IMR-90 (cell line): Measurements from ENCODE around the gene UACA. TPM values are rescaled to one million over a fixed set of nuclear protein-coding genes. Genes with fewer than 3 reads are reported as not detected.

Experiments used
- ATAC-seq: fragments of 200-7000 bp; cut with Tn5 transposase; 2 replicates; pipeline ENCODE4 v1.9.1; 2020; ENCODE audit warnings: low read depth, mild to moderate bottlenecking, moderate library complexity
- BruUV-seq: library from RNA; stranded (reverse); fragments of 400-500 nt; replicated peaks from 2 replicates; lab custom pipeline; 2021; lab: Mats Ljungman, UMichigan
- CTCF ChIA-PET: fragments of 300-600 bp; formaldehyde crosslinking; extraction: SDS; loops from one replicate; lab custom pipeline; 2021; ENCODE audit warnings: antibody characterized with exemption; lab: Yijun Ruan, JAX
- POLR2A ChIA-PET: fragments of 300-600 bp; sonication (Branson Sonifier 250); formaldehyde crosslinking; loops from one replicate; lab custom pipeline; 2022; ENCODE audit warnings: antibody characterized with exemption; ENCODE audit not compliant: unreplicated experiment; lab: Charles Lee
- DNase-seq: peaks from one replicate; pipeline ENCODE4 v3.0.0; 2013
- H2AFZ ChIP-seq: replicated peaks from 2 replicates; pipeline ENCODE3; 2013; ENCODE audit warnings: low read length, mild to moderate bottlenecking; ENCODE audit not compliant: poor library complexity
- H2AK5ac ChIP-seq: 2 replicates; pipeline ENCODE4 v1.6.1; 2013; ENCODE audit warnings: low read depth, low read length, inconsistent platforms
- H2AK9ac ChIP-seq: replicated peaks from 2 replicates; pipeline ENCODE3; 2013; ENCODE audit warnings: mild to moderate bottlenecking, low read depth, low read length, moderate library complexity; ENCODE audit not compliant: poor library complexity
- H2BK120ac ChIP-seq: 2 replicates; pipeline ENCODE4 v1.6.1; 2013; ENCODE audit warnings: low read depth, low read length, inconsistent platforms
- H2BK15ac ChIP-seq: 3 replicates; pipeline ENCODE4 v1.6.1; 2013; ENCODE audit warnings: low read depth, low read length, inconsistent platforms
- H2BK20ac ChIP-seq: 2 replicates; pipeline ENCODE4 v1.6.1; 2013; ENCODE audit warnings: low read depth, mild to moderate bottlenecking, inconsistent platforms, low read length, moderate library complexity
- H2BK5ac ChIP-seq: 2 replicates; pipeline ENCODE4 v1.6.1; 2013; ENCODE audit warnings: mild to moderate bottlenecking, low read depth, low read length, inconsistent platforms; ENCODE audit not compliant: poor library complexity, severe bottlenecking
- H3K14ac ChIP-seq: replicated peaks from 2 replicates; pipeline ENCODE4 v1.6.1; 2013; ENCODE audit warnings: low read depth, low read length, inconsistent platforms
- H3K18ac ChIP-seq: 2 replicates; pipeline ENCODE4 v1.6.1; 2013; ENCODE audit warnings: low read depth, low read length, control low read depth
- H3K23ac ChIP-seq: 2 replicates; pipeline ENCODE4 v1.6.1; 2013; ENCODE audit warnings: low read depth, low read length, inconsistent platforms
- H3K27ac ChIP-seq: 2 replicates; pipeline ENCODE4 v1.5.1; 2013; ENCODE audit warnings: mild to moderate bottlenecking, control low read depth, low read length; ENCODE audit not compliant: insufficient read depth
- H3K27me3 ChIP-seq: 2 replicates; pipeline ENCODE4 v1.6.1; 2013; ENCODE audit warnings: low read length; ENCODE audit not compliant: control insufficient read depth, insufficient read depth
- H3K36me3 ChIP-seq: 2 replicates; pipeline ENCODE4 v1.6.1; 2013; ENCODE audit warnings: low read length, mixed read lengths; ENCODE audit not compliant: control insufficient read depth, insufficient read depth
- H3K4ac ChIP-seq: 2 replicates; pipeline ENCODE4 v1.6.1; 2013; ENCODE audit warnings: low read depth, low read length, inconsistent platforms
- H3K4me1 ChIP-seq: 2 replicates; pipeline ENCODE4 v1.6.1; 2013; ENCODE audit warnings: low read length, mixed read lengths; ENCODE audit not compliant: control insufficient read depth, insufficient read depth
- H3K4me2 ChIP-seq: 2 replicates; pipeline ENCODE4 v1.6.1; 2013; ENCODE audit warnings: low read depth, mild to moderate bottlenecking, control low read depth, low read length, moderate library complexity
- H3K4me3 ChIP-seq: 2 replicates; pipeline ENCODE4 v1.5.1; 2013; ENCODE audit warnings: low read depth, mild to moderate bottlenecking, control low read depth, low read length, moderate library complexity; ENCODE audit not compliant: insufficient read depth
- H3K56ac ChIP-seq: 2 replicates; pipeline ENCODE4 v1.6.1; 2013; ENCODE audit warnings: low read length, inconsistent platforms; ENCODE audit not compliant: insufficient read depth; ENCODE audit errors: extremely low read depth
- H3K79me1 ChIP-seq, 2 experiments: 2 replicates each; pipeline ENCODE4 v1.6.1; 2013; ENCODE audit warnings: low read length in 2 of 2, inconsistent platforms in 1 of 2, low read depth in 1 of 2
- H3K9ac ChIP-seq: 2 replicates; pipeline ENCODE4 v1.6.1; 2013; ENCODE audit warnings: low read depth, low read length, control low read depth
- H3K9me1 ChIP-seq: 2 replicates; pipeline ENCODE4 v1.6.1; 2013; ENCODE audit warnings: low read length, inconsistent platforms; ENCODE audit not compliant: insufficient read depth
- H3K9me3 ChIP-seq: 2 replicates; pipeline ENCODE4 v1.6.1; 2013; ENCODE audit warnings: low read length; ENCODE audit not compliant: control insufficient read depth, insufficient read depth
- H4K20me1 ChIP-seq: 2 replicates; pipeline ENCODE4 v1.6.1; 2013; ENCODE audit warnings: low read length, inconsistent platforms; ENCODE audit not compliant: insufficient read depth
- H4K5ac ChIP-seq: 2 replicates; pipeline ENCODE4 v1.6.1; 2013; ENCODE audit warnings: mild to moderate bottlenecking, low read depth, low read length, control low read depth
- H4K8ac ChIP-seq, 2 experiments: 2 replicates each; pipeline ENCODE4 v1.6.1; 2013; ENCODE audit warnings: low read depth in 2 of 2, low read length in 2 of 2, control low read depth in 1 of 2, inconsistent platforms in 1 of 2
- H4K91ac ChIP-seq: 2 replicates; pipeline ENCODE4 v1.6.1; 2013; ENCODE audit warnings: low read depth, low read length, inconsistent platforms; ENCODE audit not compliant: insufficient read depth
- BHLHE40 ChIP-seq: fragments of 150-350 bp; IDR thresholded peaks from 2 replicates; pipeline ENCODE4 v1.6.1; 2016; ENCODE audit warnings: mild to moderate bottlenecking, low read depth, low read length
- ELK1 ChIP-seq: fragments of 150-350 bp; IDR thresholded peaks from 2 replicates; pipeline ENCODE4 v1.6.1; 2016; ENCODE audit warnings: low read depth, mild to moderate bottlenecking, low read length, moderate library complexity, borderline replicate concordance
- FOS ChIP-seq: fragments of 150-350 bp; IDR thresholded peaks from 2 replicates; pipeline ENCODE4 v1.6.1; 2016; ENCODE audit warnings: low read depth, low read length
- MAZ ChIP-seq: IDR thresholded peaks from 2 replicates; pipeline ENCODE4 v1.6.1; 2012; ENCODE audit warnings: low read depth, mild to moderate bottlenecking, low read length, improper control_type of control experiment, moderate library complexity, borderline replicate concordance
- RAD21 ChIP-seq: IDR thresholded peaks from 2 replicates; pipeline ENCODE4 v1.6.1; 2012; ENCODE audit warnings: low read length, improper control_type of control experiment
- RCOR1 ChIP-seq: IDR thresholded peaks from 2 replicates; pipeline ENCODE4 v1.6.1; 2012; ENCODE audit warnings: mild to moderate bottlenecking, low read length, improper control_type of control experiment; ENCODE audit not compliant: insufficient replicate concordance
- RFX5 ChIP-seq: IDR thresholded peaks from 2 replicates; pipeline ENCODE4 v1.8.0; 2012; ENCODE audit warnings: low read depth, mild to moderate bottlenecking, low read length, moderate library complexity
- WGBS, 2 experiments: methylation state at CpG; one replicate each; pipeline versions ENCODE4 v1.1.5 to v1.1.7; 2013; ENCODE audit warnings: missing lambda C conversion rate in 2 of 2; ENCODE audit not compliant: insufficient read length in 1 of 2; ENCODE audit errors: extremely low coverage in 2 of 2; 5-methylcytosine and 5-hydroxymethylcytosine counted together
- dilution Hi-C: fragments of 300-500 bp; cut with HindIII; formaldehyde crosslinking; loops from one replicate; pipeline ENCODE4 v1.14.3; 2018; ENCODE audit warnings: low sequenced_read_pairs; ENCODE audit not compliant: unreplicated experiment
- in situ Hi-C: fragments of 300-500 bp; cut with MboI; formaldehyde crosslinking; loops from 3 replicates; pipeline ENCODE4 v1.14.3; 2019; ENCODE audit warnings: low sequenced_read_pairs, inconsistent platforms, mixed read lengths
- intact Hi-C: fragments of 100-400 bp; cut with micrococcal nuclease; formaldehyde crosslinking; loops from 2 replicates; pipeline ENCODE4 v1.10.0; 2022
- polyA plus RNA-seq, 3 experiments: library from polyadenylated mRNA; depleted of rRNA; stranded (reverse); fragments of >200 nt; gene quantifications; 2 replicates each; pipeline ENCODE4 v1.2.3, GENCODE V29; 2012; ENCODE audit warnings: low replicate concordance in 1 of 3
- total RNA-seq: library from RNA; depleted of rRNA; stranded (reverse); fragments of >200 nt; gene quantifications from 2 replicates; pipeline ENCODE4 v1.2.3, GENCODE V29; 2012
- TF ChIP-seq, protein P1 (sequence below): fragments of 150-350 bp; IDR thresholded peaks from 2 replicates; pipeline ENCODE4 v1.6.1; 2017; ENCODE audit warnings: mild to moderate bottlenecking, antibody characterized with exemption, low read length, low read depth
- TF ChIP-seq, protein P2 (sequence below): conservative IDR thresholded peaks from 2 replicates; pipeline ENCODE4 v1.5.1; 2012; ENCODE audit warnings: mild to moderate bottlenecking, low read depth, low read length, improper control_type of control experiment

UACA gene
- total and polyA plus RNA-seq, 2 of the 4 experiments (the other 2 are of a cell fraction), result 156 to 507 TPM

GRCh38 chr15:70636540-70637165 is 126.7 kb downstream of the UACA start:
- POLR2A ChIA-PET, result no interaction called here
- CTCF ChIA-PET, result no interaction called here
- H3K9me1 ChIP-seq, result peaks cover 13% of the 10 kb centered on the region
- H3K9me3 ChIP-seq, result no peaks in the 10 kb centered on the region
- dilution Hi-C loops (no loop called here), in situ Hi-C loops (no loop called here), intact Hi-C loops (loop anchor here (1.0 to 5.0 kb wide), 2 partner anchors 67 to 139 kb away; no protein-coding TSS in a partner anchor)
- H3K14ac ChIP-seq, result 0 out of 2 replicates have a peak overlapping the region, but pooled peaks have one; percentile 45
- H2BK120ac ChIP-seq, result no peak overlapping the region
- no peak overlapping the region for H3K27ac ChIP-seq
- TF ChIP-seq BHLHE40 (no peak), RFX5 (no peak), MAZ (no peak), ELK1 (no peak), RAD21 (peak; percentile 47), RCOR1 (no peak), FOS (no peak)
- TF ChIP-seq, protein P1, sequence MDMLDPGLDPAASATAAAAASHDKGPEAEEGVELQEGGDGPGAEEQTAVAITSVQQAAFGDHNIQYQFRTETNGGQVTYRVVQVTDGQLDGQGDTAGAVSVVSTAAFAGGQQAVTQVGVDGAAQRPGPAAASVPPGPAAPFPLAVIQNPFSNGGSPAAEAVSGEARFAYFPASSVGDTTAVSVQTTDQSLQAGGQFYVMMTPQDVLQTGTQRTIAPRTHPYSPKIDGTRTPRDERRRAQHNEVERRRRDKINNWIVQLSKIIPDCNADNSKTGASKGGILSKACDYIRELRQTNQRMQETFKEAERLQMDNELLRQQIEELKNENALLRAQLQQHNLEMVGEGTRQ, result no peak
- TF ChIP-seq, protein P2, sequence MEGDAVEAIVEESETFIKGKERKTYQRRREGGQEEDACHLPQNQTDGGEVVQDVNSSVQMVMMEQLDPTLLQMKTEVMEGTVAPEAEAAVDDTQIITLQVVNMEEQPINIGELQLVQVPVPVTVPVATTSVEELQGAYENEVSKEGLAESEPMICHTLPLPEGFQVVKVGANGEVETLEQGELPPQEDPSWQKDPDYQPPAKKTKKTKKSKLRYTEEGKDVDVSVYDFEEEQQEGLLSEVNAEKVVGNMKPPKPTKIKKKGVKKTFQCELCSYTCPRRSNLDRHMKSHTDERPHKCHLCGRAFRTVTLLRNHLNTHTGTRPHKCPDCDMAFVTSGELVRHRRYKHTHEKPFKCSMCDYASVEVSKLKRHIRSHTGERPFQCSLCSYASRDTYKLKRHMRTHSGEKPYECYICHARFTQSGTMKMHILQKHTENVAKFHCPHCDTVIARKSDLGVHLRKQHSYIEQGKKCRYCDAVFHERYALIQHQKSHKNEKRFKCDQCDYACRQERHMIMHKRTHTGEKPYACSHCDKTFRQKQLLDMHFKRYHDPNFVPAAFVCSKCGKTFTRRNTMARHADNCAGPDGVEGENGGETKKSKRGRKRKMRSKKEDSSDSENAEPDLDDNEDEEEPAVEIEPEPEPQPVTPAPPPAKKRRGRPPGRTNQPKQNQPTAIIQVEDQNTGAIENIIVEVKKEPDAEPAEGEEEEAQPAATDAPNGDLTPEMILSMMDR, result peak; percentile 44
- H3K9ac ChIP-seq, result no peak overlapping the region
- H2BK20ac ChIP-seq, result no peak overlapping the region
- no peak overlapping the region for H2AFZ ChIP-seq
- no peak overlapping the region for H3K4ac ChIP-seq
- H4K8ac ChIP-seq, result no peak overlapping the region
- no peak for DNase-seq
- H3K27me3 ChIP-seq, result no peaks in the 10 kb centered on the region
- peak; percentile 38; the same call in 1 of the 2 replicates for ATAC-seq
- H3K4me1 ChIP-seq, result peaks cover 2% of the 10 kb centered on the region; the same call in 1 of the 2 replicates
- no peak overlapping the region for H2AK9ac ChIP-seq
- H3K56ac ChIP-seq, result no peak overlapping the region
- H4K91ac ChIP-seq, result no peak overlapping the region
- H2BK15ac ChIP-seq, result no peak overlapping the region
- no TSS peak for BruUV-seq
- no peak overlapping the region for H3K4me3 ChIP-seq
- H4K5ac ChIP-seq, result no peak overlapping the region
- H3K79me1 ChIP-seq, result peaks cover 0 to 4% of the 10 kb centered on the region in 2 experiments; a peak in 1 of 4 replicates
- H2AK5ac ChIP-seq, result no peak overlapping the region
- H3K4me2 ChIP-seq, result no peak overlapping the region
- no peaks in the 10 kb centered on the region; the same call in 1 of the 2 replicates for H3K36me3 ChIP-seq
- no peaks in the 10 kb centered on the region for H4K20me1 ChIP-seq
- no peak overlapping the region for H3K23ac ChIP-seq
- WGBS, 2 experiments, result 42% methylated on average over 2 of the region's 5 CpGs; no CpG with 5 or more reads in 1 of the 2 experiments
- no peak overlapping the region for H3K18ac ChIP-seq
- H2BK5ac ChIP-seq, result no peak overlapping the region
